ENCODE measurements around the gene CLDN16.

The CLDN16 gene

GRCh38 chr3:190387578-190388213 lies at the start of gene CLDN16:
Gene CLDN16 (plus strand): TSS chr3:190388163. CDS start chr3:190388330, 167 bp downstream.
- TF ChIP-seq MAX (IDR thresholded peaks at IDR 0.05) (no peak), REST (IDR thresholded peaks at IDR 0.05; ENCODE audit: low read depth) (no peak), CEBPB (IDR thresholded peaks at IDR 0.05) (peak; percentile 96), YY1 (IDR thresholded peaks at IDR 0.05; ENCODE audit: low read depth) (peak; percentile 35; the same call in 1 of the 2 replicates), USF1 (IDR thresholded peaks at IDR 0.05) (0 out of 2 replicates have a peak, but pooled peaks have one; percentile 2), TCF12 (IDR thresholded peaks at IDR 0.05; ENCODE audit: low read depth) (peak; percentile 98), RAD21 (IDR thresholded peaks at IDR 0.05; ENCODE audit: low read depth) (no peak), EGR1 (IDR thresholded peaks at IDR 0.05) (no peak), ZBTB7A (IDR thresholded peaks at IDR 0.05; ENCODE audit: low read depth) (peak; percentile 99), TAF1 (IDR thresholded peaks at IDR 0.05; ENCODE audit: low read depth) (no peak), TEAD4 (IDR thresholded peaks at IDR 0.05) (peak; percentile 96), FOXM1 (IDR thresholded peaks at IDR 0.05; ENCODE audit: borderline replicate concordance, low read depth) (peak; percentile 89), CREB1 (IDR thresholded peaks at IDR 0.05; ENCODE audit: low read depth) (no peak), EP300 (IDR thresholded peaks at IDR 0.05; ENCODE audit: borderline replicate concordance) (peak; percentile 96), NFIC (IDR thresholded peaks at IDR 0.05) (peak; percentile 77)

GRCh38 chr3:190338717-190339116 lies 49.2 kb upstream of the CLDN16 start:
- TF ChIP-seq MAX (IDR thresholded peaks at IDR 0.05) = 0 out of 2 replicates have a peak, but pooled peaks have one; percentile 11
- TF ChIP-seq EGR1 (IDR thresholded peaks at IDR 0.05) = no peak
- TF ChIP-seq CREB1 (IDR thresholded peaks at IDR 0.05; ENCODE audit: low read depth) = no peak
- TF ChIP-seq REST (IDR thresholded peaks at IDR 0.05; ENCODE audit: low read depth) = no peak
- no peak for TF ChIP-seq YY1 (IDR thresholded peaks at IDR 0.05; ENCODE audit: low read depth)
- peak; percentile 66 for TF ChIP-seq NFIC (IDR thresholded peaks at IDR 0.05)
- TF ChIP-seq USF1 (IDR thresholded peaks at IDR 0.05) = no peak
- no peak for TF ChIP-seq EP300 (IDR thresholded peaks at IDR 0.05; ENCODE audit: borderline replicate concordance)

- TF ChIP-seq EP300 (IDR thresholded peaks at IDR 0.05; ENCODE audit: borderline replicate concordance) = no peak
- no peak for TF ChIP-seq ZBTB7A (IDR thresholded peaks at IDR 0.05; ENCODE audit: low read depth)
- TF ChIP-seq TEAD4 (IDR thresholded peaks at IDR 0.05) = no peak
- TF ChIP-seq TCF12 (IDR thresholded peaks at IDR 0.05; ENCODE audit: low read depth) = no peak
- TF ChIP-seq USF1 (IDR thresholded peaks at IDR 0.05) = no peak
- TF ChIP-seq TAF1 (IDR thresholded peaks at IDR 0.05; ENCODE audit: low read depth) = no peak
- peak; percentile 50; the same call in 1 of the 2 replicates for TF ChIP-seq MAX (IDR thresholded peaks at IDR 0.05)
- peak; percentile 47; the same call in 1 of the 2 replicates for TF ChIP-seq RAD21 (IDR thresholded peaks at IDR 0.05; ENCODE audit: low read depth)
- no peak for TF ChIP-seq FOXM1 (IDR thresholded peaks at IDR 0.05; ENCODE audit: borderline replicate concordance, low read depth)
- TF ChIP-seq YY1 (IDR thresholded peaks at IDR 0.05; ENCODE audit: low read depth) = no peak
- TF ChIP-seq CREB1 (IDR thresholded peaks at IDR 0.05; ENCODE audit: low read depth) = no peak
- no peak for TF ChIP-seq EGR1 (IDR thresholded peaks at IDR 0.05)
- no peak for TF ChIP-seq REST (IDR thresholded peaks at IDR 0.05; ENCODE audit: low read depth)
- no peak for TF ChIP-seq CEBPB (IDR thresholded peaks at IDR 0.05)
- no peak for TF ChIP-seq NFIC (IDR thresholded peaks at IDR 0.05)
These were observed 48.8 kb upstream of the CLDN16 start for GRCh38 chr3:190339130-190339529.

All from Ishikawa (cell line).